WI38 (cell line): ENCODE results near the gene GRIA1.
"Not testable (repeated sequence)": the region's sequence is repeated elsewhere in the genome, so short reads cannot be mapped to it uniquely, and the experiment has no call there.

Experiments used
- H3K4me3 ChIP-seq: 2 replicates; pipeline ENCODE4 v1.5.1; 2011; ENCODE audit warnings: low read depth, mild to moderate bottlenecking, control low read depth, low read length
- CTCF ChIP-seq: IDR thresholded peaks from 2 replicates; pipeline ENCODE4 v1.5.1; 2012; ENCODE audit warnings: low read depth, mild to moderate bottlenecking, control low read depth, low read length

GRIA1 gene

GRCh38 chr5:153829510-153830065, 339.1 kb downstream of the GRIA1 start:
- H3K4me3 ChIP-seq: no peak overlapping the region
- TF ChIP-seq CTCF: no peak

DNA sequence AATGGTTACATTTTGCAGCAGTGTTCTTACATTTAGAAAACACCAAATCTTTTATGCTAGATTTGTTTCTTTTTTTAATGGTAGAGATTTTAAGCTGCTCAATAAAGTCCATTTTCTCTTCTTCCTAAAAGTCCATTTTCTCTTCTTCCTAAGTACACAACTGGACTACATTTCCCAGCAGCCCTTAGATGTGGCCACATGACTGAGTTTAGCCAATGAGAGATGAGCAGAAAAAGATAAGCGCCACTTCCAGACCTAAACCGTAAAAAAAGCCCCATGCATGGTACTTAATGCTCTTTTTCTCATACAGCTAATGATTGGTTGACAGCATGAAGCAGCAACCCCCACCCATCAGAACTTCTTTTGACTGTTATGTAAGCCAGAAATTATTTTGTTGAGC, 341.5 kb downstream of the GRIA1 start:
- TF ChIP-seq CTCF: no peak
- H3K4me3 ChIP-seq: no peak overlapping the region

DNA sequence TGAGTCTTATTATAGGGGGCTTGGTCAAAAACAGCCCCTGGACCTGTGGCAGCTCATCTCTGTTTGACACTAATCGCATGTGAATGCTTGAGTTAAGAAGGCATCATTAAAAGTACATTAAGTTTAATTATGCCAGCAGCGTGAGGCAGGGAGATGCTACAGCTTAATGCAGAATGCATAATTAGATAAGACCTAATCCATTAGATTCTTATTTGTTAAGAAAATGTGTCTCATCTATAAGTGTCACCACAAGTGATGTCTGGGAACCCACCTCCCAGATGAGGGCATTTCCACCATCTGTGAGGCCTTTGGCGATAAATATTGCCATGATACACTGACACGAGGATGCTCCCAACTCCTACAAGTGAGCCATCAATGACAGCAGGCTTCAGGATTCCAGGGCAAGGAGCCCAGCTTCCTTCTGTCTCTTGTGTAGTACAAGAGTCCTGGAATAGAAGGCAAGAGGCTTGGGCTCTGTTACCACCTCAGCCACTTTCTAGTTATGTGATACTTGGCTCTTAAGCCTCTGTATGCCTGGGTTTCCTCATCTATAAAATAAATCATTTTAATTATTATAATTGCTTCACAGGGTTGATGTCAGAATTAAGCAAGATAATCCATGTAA, 345.5 kb downstream of the GRIA1 start:
- no peak overlapping the region for H3K4me3 ChIP-seq
- no peak for TF ChIP-seq CTCF

DNA sequence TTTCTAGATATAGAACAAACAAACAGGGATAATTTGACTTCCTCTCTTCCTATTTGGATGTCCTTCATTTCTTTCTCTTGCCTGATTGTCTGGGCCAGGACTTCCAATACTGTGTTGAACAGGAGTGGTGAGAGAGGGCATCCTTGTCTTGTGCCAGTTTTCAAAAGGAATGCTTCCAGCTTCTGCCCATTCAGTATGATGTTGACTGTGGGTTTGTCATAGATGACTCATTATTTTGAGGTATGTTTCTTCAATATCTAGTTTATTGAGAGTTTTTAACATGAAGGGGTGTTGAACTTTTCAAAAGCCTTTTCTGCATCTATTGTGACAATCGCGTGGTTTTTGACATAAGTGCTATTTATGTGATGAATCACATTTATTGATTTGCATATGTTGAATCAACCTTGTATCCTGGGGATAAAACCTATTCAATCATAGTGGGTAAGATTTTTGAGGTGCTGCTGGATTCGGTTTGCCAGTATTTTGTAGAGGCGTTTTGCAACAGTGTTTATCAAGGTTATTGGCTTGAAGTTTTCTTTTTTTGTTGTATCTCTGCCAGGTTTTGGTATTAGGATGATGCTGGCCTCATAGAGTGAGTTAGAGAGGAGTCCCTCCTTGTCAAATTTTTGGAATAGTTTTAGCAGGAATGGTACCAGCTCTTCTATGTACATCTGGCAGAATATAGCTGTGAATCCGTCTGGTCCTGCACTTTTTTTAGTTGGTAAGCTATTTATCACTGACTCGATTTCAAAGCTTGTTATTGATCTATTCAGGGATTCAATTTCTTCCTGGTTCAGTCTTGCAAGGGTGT, 359.0 kb downstream of the GRIA1 start:
- not testable (repeated sequence) for H3K4me3 ChIP-seq

DNA sequence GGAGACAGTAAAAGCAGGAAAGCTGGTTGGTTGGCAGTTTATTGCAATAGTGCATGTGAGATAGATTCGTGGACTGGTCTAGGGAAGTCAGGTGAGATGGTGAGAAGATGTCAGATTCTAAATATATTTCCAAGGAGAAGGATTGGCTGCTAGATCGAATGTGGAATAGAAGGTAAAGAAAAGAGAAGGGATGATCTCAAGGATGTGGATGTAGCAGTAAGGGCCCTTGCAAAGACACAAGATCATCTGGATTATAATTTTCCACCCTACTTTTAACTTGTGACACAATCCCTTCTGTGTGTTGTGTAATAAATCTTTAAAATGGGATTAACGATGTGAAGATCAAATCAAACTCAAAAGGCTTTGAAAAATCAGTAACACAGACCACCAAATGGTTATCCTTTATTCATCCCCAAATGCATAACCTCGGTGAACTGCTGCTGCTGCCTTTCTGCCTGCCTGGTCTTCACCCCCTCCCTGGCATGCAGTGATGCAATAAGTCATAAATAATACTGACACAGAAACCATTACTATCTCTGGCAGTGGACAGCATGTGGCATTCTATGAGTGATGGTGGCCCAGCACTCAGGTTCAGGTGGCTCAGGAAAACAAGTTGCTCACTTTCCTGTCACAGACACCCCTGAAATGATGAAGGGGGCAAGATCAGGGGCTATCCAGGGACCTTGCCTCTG, 369.9 kb downstream of the GRIA1 start:
- H3K4me3 ChIP-seq: no peak overlapping the region
- TF ChIP-seq CTCF: no peak

GRCh38 chr5:153862906-153863305, 372.4 kb downstream of the GRIA1 start:
- H3K4me3 ChIP-seq: not testable (repeated sequence)
